MG63 (cell line): ENCODE data around the gene UBAC2. TPM values are rescaled to one million over a fixed set of nuclear protein-coding genes. Genes with fewer than 3 reads are reported as not detected.
"Not testable (repeated sequence)": the region's sequence is repeated elsewhere in the genome, so short reads cannot be mapped to it uniquely, and the experiment has no call there.

Source experiments
- DNase-seq: peaks from one replicate; pipeline ENCODE4 v3.0.0-alpha.2; 2020
- H3K27me3 ChIP-seq: fragments of 250-450 bp; sonication (Bioruptor Pico); 2 replicates; pipeline ENCODE4 v1.5.1; 2020; ENCODE audit warnings: mild to moderate bottlenecking, moderate library complexity
- H3K36me3 ChIP-seq: fragments of 250-450 bp; sonication (Bioruptor Pico); 2 replicates; pipeline ENCODE4 v1.5.1; 2020; ENCODE audit warnings: mild to moderate bottlenecking, moderate library complexity
- H3K4me3 ChIP-seq: fragments of 250-450 bp; sonication (Bioruptor Pico); 2 replicates; pipeline ENCODE4 v1.5.1; 2020; ENCODE audit warnings: mild to moderate bottlenecking, moderate library complexity
- H3K9me3 ChIP-seq: fragments of 250-450 bp; sonication (Bioruptor Pico); 2 replicates; pipeline ENCODE4 v1.5.1; 2020; ENCODE audit warnings: mild to moderate bottlenecking, moderate library complexity
- total RNA-seq: library from RNA; depleted of rRNA; stranded (reverse); fragments of >200 nt; shearing (Covaris generic); gene quantifications from 2 replicates; pipeline ENCODE4 v1.2.3, GENCODE V29; 2014; ENCODE audit warnings: low replicate concordance

The UBAC2 gene
- total RNA-seq, 1 experiment from 2014 or later, result 80.9 TPM

GRCh38 chr13:99393391-99393790, 192.7 kb downstream of the UBAC2 start:
- not testable (repeated sequence) for H3K27me3 ChIP-seq, H3K4me3 ChIP-seq, H3K36me3 ChIP-seq, H3K9me3 ChIP-seq, DNase-seq

GRCh38 chr13:99393791-99394735, 193.4 kb downstream of the UBAC2 start:
- H3K36me3 ChIP-seq, result no peaks in the 10 kb centered on the region
- H3K4me3 ChIP-seq, result no peak overlapping the region
- no peaks in the 10 kb centered on the region for H3K9me3 ChIP-seq
- H3K27me3 ChIP-seq, result no peaks in the 10 kb centered on the region
- DNase-seq, result no peak

- Histone ChIP-seq H3K4me3 (no peak overlapping the region), H3K27me3 (no peaks in the 10 kb centered on the region), H3K9me3 (no peaks in the 10 kb centered on the region), H3K36me3 (no peaks in the 10 kb centered on the region)
- no peak for DNase-seq
Observed at GRCh38 chr13:99395436-99395835, 194.8 kb downstream of the UBAC2 start.

GRCh38 chr13:99396446-99396845, 195.8 kb downstream of the UBAC2 start:
- H3K36me3 ChIP-seq, result no peaks in the 10 kb centered on the region
- H3K9me3 ChIP-seq, result no peaks in the 10 kb centered on the region
- no peaks in the 10 kb centered on the region for H3K27me3 ChIP-seq
- no peak for DNase-seq
- no peak overlapping the region for H3K4me3 ChIP-seq

- no peaks in the 10 kb centered on the region for H3K9me3 ChIP-seq
- DNase-seq, result no peak
- H3K27me3 ChIP-seq, result no peaks in the 10 kb centered on the region
- H3K4me3 ChIP-seq, result no peak overlapping the region
- no peaks in the 10 kb centered on the region for H3K36me3 ChIP-seq
Observed at GRCh38 chr13:99398071-99398470, 197.4 kb downstream of the UBAC2 start.

- Histone ChIP-seq H3K4me3 (no peak overlapping the region), H3K27me3 (no peaks in the 10 kb centered on the region), H3K9me3 (no peaks in the 10 kb centered on the region), H3K36me3 (no peaks in the 10 kb centered on the region)
- DNase-seq, result no peak
Observed at GRCh38 chr13:99398916-99399622, 198.4 kb downstream of the UBAC2 start.

- no peaks in the 10 kb centered on the region for H3K27me3 ChIP-seq
- no peak overlapping the region for H3K4me3 ChIP-seq
- no peaks in the 10 kb centered on the region for H3K36me3 ChIP-seq
- H3K9me3 ChIP-seq, result no peaks in the 10 kb centered on the region
- no peak for DNase-seq
Observed at GRCh38 chr13:99399623-99399974, 198.9 kb downstream of the UBAC2 start.

- Histone ChIP-seq H3K4me3 (no peak overlapping the region), H3K36me3 (no peaks in the 10 kb centered on the region), H3K9me3 (no peaks in the 10 kb centered on the region), H3K27me3 (no peaks in the 10 kb centered on the region)
- no peak for DNase-seq
Observed at GRCh38 chr13:99403458-99403971, 202.9 kb downstream of the UBAC2 start.

- DNase-seq, result no peak
- no peaks in the 10 kb centered on the region for H3K36me3 ChIP-seq
- H3K4me3 ChIP-seq, result no peak overlapping the region
- H3K27me3 ChIP-seq, result no peaks in the 10 kb centered on the region
- no peaks in the 10 kb centered on the region for H3K9me3 ChIP-seq
Observed at GRCh38 chr13:99404005-99404755, 203.5 kb downstream of the UBAC2 start.

- no peak for DNase-seq
- no peaks in the 10 kb centered on the region for H3K9me3 ChIP-seq
- H3K4me3 ChIP-seq, result no peak overlapping the region
- H3K36me3 ChIP-seq, result no peaks in the 10 kb centered on the region
- H3K27me3 ChIP-seq, result no peaks in the 10 kb centered on the region
Observed at GRCh38 chr13:99405966-99406365, 205.3 kb downstream of the UBAC2 start.

- no peaks in the 10 kb centered on the region for H3K36me3 ChIP-seq
- H3K27me3 ChIP-seq, result no peaks in the 10 kb centered on the region
- H3K4me3 ChIP-seq, result no peak overlapping the region
- H3K9me3 ChIP-seq, result no peaks in the 10 kb centered on the region
- DNase-seq, result no peak
Observed at GRCh38 chr13:99406799-99407201, 206.1 kb downstream of the UBAC2 start.

- Histone ChIP-seq H3K36me3 (no peaks in the 10 kb centered on the region), H3K27me3 (no peaks in the 10 kb centered on the region), H3K9me3 (no peaks in the 10 kb centered on the region), H3K4me3 (no peak overlapping the region)
- DNase-seq, result no peak
Observed at GRCh38 chr13:99407906-99408702, 207.4 kb downstream of the UBAC2 start.

GRCh38 chr13:99408703-99409000, 208.0 kb downstream of the UBAC2 start:
- Histone ChIP-seq H3K4me3 (no peak overlapping the region), H3K27me3 (no peaks in the 10 kb centered on the region), H3K9me3 (no peaks in the 10 kb centered on the region), H3K36me3 (no peaks in the 10 kb centered on the region)
- no peak for DNase-seq

- not testable (repeated sequence) for H3K36me3 ChIP-seq, H3K4me3 ChIP-seq, H3K9me3 ChIP-seq, DNase-seq, H3K27me3 ChIP-seq
Observed at GRCh38 chr13:99409461-99410083, 208.9 kb downstream of the UBAC2 start.

GRCh38 chr13:99410646-99411475, 210.2 kb downstream of the UBAC2 start:
- H3K27me3 ChIP-seq, H3K9me3 ChIP-seq, H3K4me3 ChIP-seq, H3K36me3 ChIP-seq: not testable (repeated sequence)
- peak; percentile 26 for DNase-seq
